Esophagus squamous epithelium (tissue), 4 donors: ENCODE results near the gene IL1RL2.

Source experiments
- CTCF ChIP-seq, 6 experiments: fragments of 450-650 bp in 4 of 6; fragments of 200-600 bp in 2 of 6; sonication (generic) in 2 of 6; IDR thresholded peaks; one replicate each; pipeline ENCODE4 v1.5.1; 2016 to 2019; ENCODE audit warnings: antibody characterized with exemption in 6 of 6, mild to moderate bottlenecking in 4 of 6, moderate library complexity in 4 of 6
- POLR2A ChIP-seq, 4 donors: fragments of 450-650 bp; IDR thresholded peaks; one replicate each; pipeline ENCODE4 v1.6.1; 2017; ENCODE audit warnings: antibody characterized with exemption in 4 of 4, mild to moderate bottlenecking in 4 of 4, moderate library complexity in 3 of 4

GRCh38 chr2:102172745-102173144 is 14.1 kb upstream of the IL1RL2 start:
- TF ChIP-seq CTCF (IDR thresholded peaks at IDR 0.05) (no peak), POLR2A (IDR thresholded peaks at IDR 0.05) (no peak)
